ENCODE data around the gene CTXN2.

The CTXN2 gene

GRCh38 chr15:48242535-48242934 is 51.1 kb downstream of the CTXN2 start:
- no peak for DNase-seq (ENCODE audit: insufficient read length, low spot score)
- TF ChIP-seq POLR2A (IDR thresholded peaks at IDR 0.05; ENCODE audit: low read depth, low read length) (no peak), TAF1 (IDR thresholded peaks at IDR 0.05; ENCODE audit: low read depth, low read length) (no peak), POLR2AphosphoS5 (IDR thresholded peaks at IDR 0.05; ENCODE audit: low read depth, low read length) (no peak), PAX5 (IDR thresholded peaks at IDR 0.05; ENCODE audit: insufficient read depth, low read length, severe bottlenecking) (no peak), SPI1 (IDR thresholded peaks at IDR 0.05; ENCODE audit: low read depth, low read length) (no peak), POU2F2 (IDR thresholded peaks at IDR 0.05; ENCODE audit: low read depth, low read length) (no peak)
- no peak for FAIRE-seq

DNA sequence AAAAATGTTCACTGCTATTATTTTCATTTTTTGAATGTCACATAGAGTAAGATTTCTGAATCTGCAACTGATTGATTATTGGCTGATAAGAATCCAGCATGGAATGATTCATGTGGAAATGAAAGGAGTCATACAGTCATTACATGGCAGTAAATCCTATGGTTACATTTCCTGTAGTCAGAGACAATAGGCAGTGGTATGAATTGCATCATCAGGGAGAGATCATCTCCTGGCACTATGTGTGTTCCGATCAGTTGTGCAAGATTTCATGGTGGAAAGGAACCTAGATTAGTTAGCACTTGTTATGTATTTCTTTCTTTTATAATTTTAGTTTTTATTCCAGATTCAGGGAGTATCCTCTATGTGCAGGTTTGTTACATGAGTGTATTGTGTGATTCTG is 53.5 kb downstream of the CTXN2 start:
- TF ChIP-seq SPI1 (IDR thresholded peaks at IDR 0.05; ENCODE audit: low read depth, low read length) (no peak), TAF1 (IDR thresholded peaks at IDR 0.05; ENCODE audit: low read depth, low read length) (no peak), PAX5 (IDR thresholded peaks at IDR 0.05; ENCODE audit: insufficient read depth, low read length, severe bottlenecking) (no peak)
- no peak for DNase-seq (ENCODE audit: insufficient read length, low spot score)

DNA sequence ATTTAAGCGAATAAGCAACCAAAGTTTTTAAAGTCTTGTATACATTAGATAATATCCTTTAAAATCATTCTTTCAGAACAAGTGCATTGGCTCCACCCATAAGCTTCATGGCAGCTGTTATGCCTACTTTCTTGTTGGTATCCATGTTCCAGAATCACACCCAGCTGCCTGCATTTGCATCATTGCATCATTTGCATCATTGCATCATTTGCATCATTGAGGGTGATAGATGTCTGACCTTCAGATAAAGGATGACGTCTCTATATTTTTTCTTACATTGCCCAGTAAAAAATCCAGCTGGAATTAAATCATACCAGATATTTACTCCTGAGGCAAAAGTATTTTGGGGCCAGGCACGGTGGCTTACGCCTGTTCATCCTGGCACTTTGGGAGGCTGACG is 56.9 kb downstream of the CTXN2 start:
- FAIRE-seq: no peak
- no peak for TF ChIP-seq TAF1 (IDR thresholded peaks at IDR 0.05; ENCODE audit: low read depth, low read length)
- TF ChIP-seq SPI1 (IDR thresholded peaks at IDR 0.05; ENCODE audit: low read depth, low read length): no peak
- no peak for TF ChIP-seq POU2F2 (IDR thresholded peaks at IDR 0.05; ENCODE audit: low read depth, low read length)
- TF ChIP-seq POLR2AphosphoS5 (IDR thresholded peaks at IDR 0.05; ENCODE audit: low read depth, low read length): no peak
- TF ChIP-seq POLR2A (IDR thresholded peaks at IDR 0.05; ENCODE audit: low read depth, low read length): no peak
- no peak for TF ChIP-seq PAX5 (IDR thresholded peaks at IDR 0.05; ENCODE audit: insufficient read depth, low read length, severe bottlenecking)

More for the DNA sequence above, 53.5 kb downstream of the CTXN2 start:
- FAIRE-seq: no peak

DNA sequence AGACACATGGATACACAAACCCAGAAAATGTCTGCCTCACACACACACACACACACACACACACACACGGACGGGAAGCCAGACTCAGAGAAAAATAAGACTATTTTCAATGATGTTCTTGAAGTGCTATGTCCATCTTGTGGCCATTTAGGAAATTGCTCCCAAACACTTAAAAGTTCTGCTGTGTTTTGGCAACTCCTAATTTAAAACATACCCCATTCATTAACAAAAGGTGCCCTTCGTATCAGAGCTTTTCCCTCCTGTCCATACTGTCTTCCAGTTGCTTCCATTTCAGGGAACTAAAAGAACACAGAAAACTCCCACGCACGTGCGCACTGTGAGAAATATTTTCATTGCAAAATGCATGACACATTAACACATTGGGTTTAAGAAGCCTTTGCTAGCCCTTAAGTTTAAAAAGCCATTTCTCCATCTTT is 59.2 kb downstream of the CTXN2 start:
- peak; percentile 22 for DNase-seq (ENCODE audit: insufficient read length, low spot score)
- no peak for TF ChIP-seq POU2F2 (IDR thresholded peaks at IDR 0.05; ENCODE audit: low read depth, low read length)
- TF ChIP-seq SPI1 (IDR thresholded peaks at IDR 0.05; ENCODE audit: low read depth, low read length): no peak
- no peak for TF ChIP-seq POLR2AphosphoS5 (IDR thresholded peaks at IDR 0.05; ENCODE audit: low read depth, low read length)
- TF ChIP-seq POLR2A (IDR thresholded peaks at IDR 0.05; ENCODE audit: low read depth, low read length): no peak
- TF ChIP-seq PAX5 (IDR thresholded peaks at IDR 0.05; ENCODE audit: insufficient read depth, low read length, severe bottlenecking): no peak
- TF ChIP-seq TAF1 (IDR thresholded peaks at IDR 0.05; ENCODE audit: low read depth, low read length): no peak
- peak; percentile 77 for FAIRE-seq

More for the DNA sequence above, 56.9 kb downstream of the CTXN2 start:
- no peak for DNase-seq (ENCODE audit: insufficient read length, low spot score)

GRCh38 chr15:48253172-48253571 is 61.7 kb downstream of the CTXN2 start:
- FAIRE-seq (no peak), DNase-seq (ENCODE audit: insufficient read length, low spot score) (no peak)
- TF ChIP-seq SPI1 (IDR thresholded peaks at IDR 0.05; ENCODE audit: low read depth, low read length) (no peak), POU2F2 (IDR thresholded peaks at IDR 0.05; ENCODE audit: low read depth, low read length) (no peak), PAX5 (IDR thresholded peaks at IDR 0.05; ENCODE audit: insufficient read depth, low read length, severe bottlenecking) (no peak), TAF1 (IDR thresholded peaks at IDR 0.05; ENCODE audit: low read depth, low read length) (no peak), POLR2A (IDR thresholded peaks at IDR 0.05; ENCODE audit: low read depth, low read length) (no peak), POLR2AphosphoS5 (IDR thresholded peaks at IDR 0.05; ENCODE audit: low read depth, low read length) (no peak)

All from GM12891 (cell line).